HEK293T (cell line): ENCODE results near the gene CYP1A2.

ENCODE experiments used
- CTCF ChIA-PET: fragments of 350-600 bp; formaldehyde crosslinking; extraction: SDS; loops from one replicate; lab custom pipeline; 2021; ENCODE audit warnings: antibody characterized with exemption, inconsistent platforms; lab: Yijun Ruan, JAX
- POLR2A ChIA-PET: fragments of 350-600 bp; formaldehyde crosslinking; extraction: SDS; loops from one replicate; lab custom pipeline; 2020; ENCODE audit warnings: antibody characterized with exemption, inconsistent platforms; lab: Yijun Ruan, JAX
- DNase-seq: peaks from one replicate; pipeline ENCODE4 v3.0.0; 2012; ENCODE audit warnings: mixed read lengths; ENCODE audit errors: extremely low spot score
- ARNT ChIP-seq: fragments of 450-650 bp; IDR thresholded peaks from 2 replicates; pipeline ENCODE4 v1.6.1; 2017; ENCODE audit warnings: mild to moderate bottlenecking
- BHLHE40 ChIP-seq: fragments of 450-650 bp; IDR thresholded peaks from 2 replicates; pipeline ENCODE4 v1.6.1; 2016; ENCODE audit warnings: mild to moderate bottlenecking, moderate library complexity, borderline replicate concordance
- CTBP1 ChIP-seq: fragments of 450-650 bp; IDR thresholded peaks from 2 replicates; pipeline ENCODE4 v1.6.1; 2016; ENCODE audit warnings: borderline replicate concordance
- ELF4 ChIP-seq: fragments of 450-650 bp; IDR thresholded peaks from 2 replicates; pipeline ENCODE4 v1.6.1; 2017; ENCODE audit warnings: antibody characterized with exemption
- FOXA1 ChIP-seq: fragments of 450-650 bp; IDR thresholded peaks from 2 replicates; pipeline ENCODE4 v1.6.1; 2016; ENCODE audit warnings: mild to moderate bottlenecking
- FOXK2 ChIP-seq: fragments of 450-650 bp; IDR thresholded peaks from 2 replicates; pipeline ENCODE4 v1.6.1; 2016; ENCODE audit warnings: mild to moderate bottlenecking
- FOXM1 ChIP-seq: fragments of 450-650 bp; IDR thresholded peaks from 2 replicates; pipeline ENCODE4 v1.6.1; 2017; ENCODE audit warnings: mild to moderate bottlenecking, borderline replicate concordance
- HDGF ChIP-seq: fragments of 450-650 bp; IDR thresholded peaks from 2 replicates; pipeline ENCODE4 v1.6.1; 2017; ENCODE audit warnings: antibody characterized with exemption, borderline replicate concordance
- L3MBTL2 ChIP-seq: fragments of 450-650 bp; conservative IDR thresholded peaks from 2 replicates; pipeline ENCODE4 v1.6.1; 2016; ENCODE audit warnings: mild to moderate bottlenecking
- LEF1 ChIP-seq: fragments of 450-650 bp; IDR thresholded peaks from 2 replicates; pipeline ENCODE4 v1.6.1; 2017; ENCODE audit warnings: mild to moderate bottlenecking, borderline replicate concordance
- NFRKB ChIP-seq: fragments of 450-650 bp; IDR thresholded peaks from 2 replicates; pipeline ENCODE4 v1.6.1; 2016; ENCODE audit warnings: mild to moderate bottlenecking, moderate library complexity
- SP1 ChIP-seq: fragments of 450-650 bp; IDR thresholded peaks from 2 replicates; pipeline ENCODE4 v1.6.1; 2017
- SUZ12 ChIP-seq: fragments of 450-650 bp; IDR thresholded peaks from 2 replicates; pipeline ENCODE4 v1.6.1; 2016; ENCODE audit warnings: mild to moderate bottlenecking
- TARDBP ChIP-seq: fragments of 450-650 bp; IDR thresholded peaks from 2 replicates; pipeline ENCODE4 v1.6.1; 2016
- ZNF384 ChIP-seq: fragments of 450-650 bp; IDR thresholded peaks from 2 replicates; pipeline ENCODE4 v1.6.1; 2016
- TF ChIP-seq, protein P1 (sequence below): fragments of 450-650 bp; IDR thresholded peaks from 2 replicates; pipeline ENCODE4 v1.6.1; 2016

Gene CYP1A2, protein sequence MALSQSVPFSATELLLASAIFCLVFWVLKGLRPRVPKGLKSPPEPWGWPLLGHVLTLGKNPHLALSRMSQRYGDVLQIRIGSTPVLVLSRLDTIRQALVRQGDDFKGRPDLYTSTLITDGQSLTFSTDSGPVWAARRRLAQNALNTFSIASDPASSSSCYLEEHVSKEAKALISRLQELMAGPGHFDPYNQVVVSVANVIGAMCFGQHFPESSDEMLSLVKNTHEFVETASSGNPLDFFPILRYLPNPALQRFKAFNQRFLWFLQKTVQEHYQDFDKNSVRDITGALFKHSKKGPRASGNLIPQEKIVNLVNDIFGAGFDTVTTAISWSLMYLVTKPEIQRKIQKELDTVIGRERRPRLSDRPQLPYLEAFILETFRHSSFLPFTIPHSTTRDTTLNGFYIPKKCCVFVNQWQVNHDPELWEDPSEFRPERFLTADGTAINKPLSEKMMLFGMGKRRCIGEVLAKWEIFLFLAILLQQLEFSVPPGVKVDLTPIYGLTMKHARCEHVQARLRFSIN

DNA sequence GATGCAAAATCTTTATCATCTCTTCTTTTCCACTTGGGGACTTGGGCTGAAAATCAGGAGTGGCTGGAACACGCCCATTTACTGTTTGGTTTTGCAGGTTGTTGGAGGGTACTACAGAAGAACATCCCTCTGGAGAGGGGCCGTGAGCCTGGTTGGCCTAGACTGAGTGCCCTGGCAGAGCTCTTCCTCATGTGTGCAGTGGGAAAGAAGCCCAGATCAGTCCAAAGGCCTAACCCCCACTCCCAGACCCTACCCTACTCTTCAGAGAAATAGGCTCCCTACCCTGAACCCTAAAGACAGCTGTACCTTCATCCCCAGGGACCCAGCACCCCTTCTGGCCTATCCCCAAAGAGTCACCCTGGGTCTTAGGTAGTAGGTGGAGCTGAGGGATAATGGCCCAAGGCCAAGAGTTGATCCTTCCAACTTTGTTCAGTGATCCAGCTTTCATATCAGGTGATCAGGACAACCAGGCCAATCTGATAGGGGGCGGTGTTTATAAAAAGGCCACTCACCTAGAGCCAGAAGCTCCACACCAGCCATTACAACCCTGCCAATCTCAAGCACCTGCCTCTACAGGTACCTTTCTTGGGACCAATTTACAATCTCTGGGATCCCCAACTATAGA is at the start of gene CYP1A2:
TSS of gene CYP1A2 (plus strand) at position 524 of the 625 bp plus-strand sequence. CDS start 894 bp downstream, outside the sequence.
- TF ChIP-seq L3MBTL2 (no peak), CTBP1 (no peak), ELF4 (no peak), FOXM1 (no peak), ZNF384 (no peak), HDGF (no peak), NFRKB (no peak), BHLHE40 (no peak), SUZ12 (no peak), FOXA1 (no peak), LEF1 (no peak), FOXK2 (no peak), ARNT (no peak)
- no peak for DNase-seq
- ChIA-PET CTCF (interaction anchor here (0.7 to 1.5 kb wide), 2 partner anchors 21 to 23 kb away, joined by 3 to 4 read pairs; no protein-coding TSS in a partner anchor), POLR2A (interaction anchor here (4.9 kb wide), 1 partner anchor 11 kb away, joined by 31 read pairs; no protein-coding TSS in a partner anchor)

GRCh38 chr15:74709011-74709410 is 39.6 kb upstream of the CYP1A2 start:
- ChIA-PET POLR2A (no interaction called here), CTCF (no interaction called here)
- TF ChIP-seq LEF1, result no peak
- TF ChIP-seq HDGF, result no peak
- no peak for TF ChIP-seq BHLHE40
- no peak for TF ChIP-seq NFRKB
- TF ChIP-seq CTBP1, result no peak
- TF ChIP-seq L3MBTL2, result no peak
- TF ChIP-seq FOXK2, result no peak
- TF ChIP-seq ELF4, result no peak
- TF ChIP-seq FOXA1, result no peak
- TF ChIP-seq ZNF384, result no peak
- DNase-seq, result no peak

- DNase-seq, result no peak
- POLR2A ChIA-PET, result interaction anchor here (0.6 kb wide), 1 partner anchor 50 kb away, joined by 4 read pairs; no protein-coding TSS in a partner anchor
- TF ChIP-seq NFRKB, result no peak
- no peak for TF ChIP-seq ARNT
- TF ChIP-seq TARDBP, result no peak
- TF ChIP-seq SUZ12, result no peak
- TF ChIP-seq CTBP1, result no peak
- no peak for TF ChIP-seq ELF4
- no peak for TF ChIP-seq FOXA1
- no peak for TF ChIP-seq FOXK2
- no peak for TF ChIP-seq LEF1
- no peak for TF ChIP-seq FOXM1
- TF ChIP-seq ZNF384, result no peak
- no peak for TF ChIP-seq BHLHE40
- TF ChIP-seq, protein P1, sequence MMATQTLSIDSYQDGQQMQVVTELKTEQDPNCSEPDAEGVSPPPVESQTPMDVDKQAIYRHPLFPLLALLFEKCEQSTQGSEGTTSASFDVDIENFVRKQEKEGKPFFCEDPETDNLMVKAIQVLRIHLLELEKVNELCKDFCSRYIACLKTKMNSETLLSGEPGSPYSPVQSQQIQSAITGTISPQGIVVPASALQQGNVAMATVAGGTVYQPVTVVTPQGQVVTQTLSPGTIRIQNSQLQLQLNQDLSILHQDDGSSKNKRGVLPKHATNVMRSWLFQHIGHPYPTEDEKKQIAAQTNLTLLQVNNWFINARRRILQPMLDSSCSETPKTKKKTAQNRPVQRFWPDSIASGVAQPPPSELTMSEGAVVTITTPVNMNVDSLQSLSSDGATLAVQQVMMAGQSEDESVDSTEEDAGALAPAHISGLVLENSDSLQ, result no peak
- TF ChIP-seq SP1, result no peak
- TF ChIP-seq L3MBTL2, result no peak
- CTCF ChIA-PET, result no interaction called here
These were observed 38.8 kb upstream of the CYP1A2 start for GRCh38 chr15:74709892-74710291.

- TF ChIP-seq CTBP1, result no peak
- no peak for TF ChIP-seq TARDBP
- no peak for TF ChIP-seq BHLHE40
- no peak for TF ChIP-seq HDGF
- no peak for TF ChIP-seq ZNF384
- TF ChIP-seq NFRKB, result no peak
- no peak for TF ChIP-seq ELF4
- no peak for TF ChIP-seq FOXK2
- no peak for TF ChIP-seq L3MBTL2
- no peak for TF ChIP-seq ARNT
- TF ChIP-seq, protein P1, result no peak
- DNase-seq, result no peak
- POLR2A ChIA-PET, result interaction anchor here (0.6 kb wide), 1 partner anchor 49 kb away, joined by 4 read pairs; no protein-coding TSS in a partner anchor
- CTCF ChIA-PET, result no interaction called here
These were observed 38.1 kb upstream of the CYP1A2 start for GRCh38 chr15:74710319-74711094.

DNA sequence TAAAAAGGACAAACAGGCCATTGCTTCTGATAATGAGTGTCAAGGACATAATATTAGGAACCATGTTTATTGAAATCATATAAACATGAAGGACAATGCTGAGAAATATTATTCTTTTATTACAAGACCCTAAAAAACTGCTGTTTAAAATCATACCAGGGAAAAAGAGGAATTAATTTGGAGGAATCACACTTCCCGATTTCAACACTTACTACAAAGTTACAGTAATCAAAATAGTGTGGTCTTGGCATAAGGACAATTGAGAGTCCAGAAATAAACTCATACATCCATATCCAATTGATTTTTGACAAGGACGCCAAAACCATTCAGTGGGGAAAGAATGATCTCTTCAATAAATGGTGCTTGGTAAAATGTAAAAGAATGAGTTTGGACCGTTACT is 36.3 kb upstream of the CYP1A2 start:
- ChIA-PET POLR2A (no interaction called here), CTCF (interaction anchor here (0.6 kb wide), 1 partner anchor 87 kb away, joined by 3 read pairs; no protein-coding TSS in a partner anchor)
- DNase-seq, result no peak
- TF ChIP-seq FOXA1 (no peak), NFRKB (no peak), SUZ12 (no peak), SP1 (no peak), ELF4 (no peak), HDGF (no peak), ARNT (no peak), TARDBP (no peak), FOXM1 (no peak), CTBP1 (no peak)
- TF ChIP-seq, protein P1, result no peak
